Stimulated activated CD8-positive, alpha-beta memory T cell treated with anti-CD3 and anti-CD28 coated beads, Interleukin-15, amount 100 ng/mL, for 4 hours (primary cell): ENCODE data around the gene XPC.

ENCODE experiments used
- DNase-seq, 2 donors: peaks; one replicate each; pipeline ENCODE4 v3.0.0-alpha.2; 2020; ENCODE audit warnings: low read depth in 2 of 2

XPC gene

DNA sequence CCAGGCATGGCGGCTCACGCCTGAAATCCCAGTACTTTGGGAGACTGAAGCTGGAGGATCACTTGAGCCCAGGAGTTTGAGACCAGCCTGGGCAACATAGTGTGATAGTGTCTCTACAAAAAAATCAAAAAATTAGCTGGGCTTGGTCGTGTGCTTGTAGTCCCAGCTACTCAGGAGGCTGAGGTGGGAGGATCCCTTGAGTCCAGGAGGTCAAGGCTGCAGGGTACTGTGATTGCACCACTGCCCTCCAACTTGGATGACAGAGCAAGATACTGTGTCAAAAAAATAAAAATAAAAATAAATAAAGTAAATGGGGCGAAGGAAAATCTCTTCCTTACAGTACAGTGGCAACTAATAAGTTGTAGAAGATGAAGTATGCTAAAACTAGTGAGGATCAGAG is 29.8 kb upstream of the XPC start:
- no peak for DNase-seq

DNA sequence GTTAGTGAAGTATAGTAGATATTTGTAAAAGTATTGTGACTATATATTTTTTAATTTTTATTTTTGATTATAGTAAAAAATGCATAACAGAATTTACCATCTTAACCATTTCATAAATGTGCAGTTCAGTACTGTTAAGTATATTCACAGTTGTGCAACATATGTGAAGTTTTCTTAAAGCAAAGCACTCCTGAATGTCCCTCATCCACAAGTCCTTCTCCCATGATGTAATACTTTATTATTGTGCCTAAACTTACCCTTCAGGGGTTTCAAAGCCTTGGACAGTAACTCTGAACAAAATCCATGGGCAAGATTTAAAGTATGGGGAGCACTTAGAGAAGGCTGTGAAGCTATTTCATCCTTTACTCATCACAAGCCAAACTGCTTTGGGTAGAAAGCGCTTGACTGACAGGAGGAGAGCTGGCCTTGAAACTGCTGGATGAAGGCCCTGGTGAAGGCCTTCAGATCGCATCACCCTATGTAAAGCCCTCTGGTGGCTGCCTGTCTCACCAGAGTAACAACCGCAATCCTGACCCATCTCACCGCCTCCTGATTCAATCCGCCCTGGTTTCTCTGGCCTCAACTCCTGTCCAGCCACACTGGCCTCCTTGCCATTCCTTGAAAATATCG is 28.3 kb upstream of the XPC start:
- no peak for DNase-seq

DNA sequence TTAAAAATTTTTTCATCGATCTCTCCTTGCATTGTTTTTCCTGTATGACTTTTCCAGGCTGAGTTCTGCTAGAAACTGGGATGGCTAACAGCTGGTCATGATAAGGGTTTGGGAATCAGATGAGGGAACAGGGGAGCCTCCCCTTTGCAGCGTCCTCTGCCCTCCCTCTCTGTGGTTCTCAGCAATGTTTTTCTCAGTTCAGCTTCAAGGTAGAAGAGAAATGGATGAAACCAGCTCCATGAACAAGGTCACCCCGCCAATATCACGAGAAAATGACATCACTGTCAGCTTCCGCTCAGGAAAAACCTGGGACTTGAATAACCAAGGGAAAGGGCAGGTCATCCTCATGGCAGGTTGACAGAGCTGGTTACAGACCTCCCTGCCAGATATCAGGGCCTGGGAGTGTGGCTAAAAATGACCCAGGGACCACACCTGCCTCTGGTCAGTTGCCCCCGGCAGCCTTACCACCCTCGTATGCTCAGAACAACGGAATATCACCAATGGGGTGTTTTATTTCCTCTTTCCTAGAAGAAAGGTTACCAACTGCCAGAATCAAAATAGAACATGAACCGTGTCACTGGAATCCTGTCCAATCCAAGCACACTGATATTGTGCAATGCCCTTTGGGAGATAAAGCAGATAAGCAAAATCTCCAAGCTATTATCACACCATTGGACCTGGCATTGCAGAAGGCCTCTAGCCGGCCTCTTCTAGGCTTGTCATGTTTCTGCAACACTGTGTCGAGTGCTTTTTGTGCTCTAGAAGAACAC is 26.3 kb upstream of the XPC start:
- no peak for DNase-seq

DNA sequence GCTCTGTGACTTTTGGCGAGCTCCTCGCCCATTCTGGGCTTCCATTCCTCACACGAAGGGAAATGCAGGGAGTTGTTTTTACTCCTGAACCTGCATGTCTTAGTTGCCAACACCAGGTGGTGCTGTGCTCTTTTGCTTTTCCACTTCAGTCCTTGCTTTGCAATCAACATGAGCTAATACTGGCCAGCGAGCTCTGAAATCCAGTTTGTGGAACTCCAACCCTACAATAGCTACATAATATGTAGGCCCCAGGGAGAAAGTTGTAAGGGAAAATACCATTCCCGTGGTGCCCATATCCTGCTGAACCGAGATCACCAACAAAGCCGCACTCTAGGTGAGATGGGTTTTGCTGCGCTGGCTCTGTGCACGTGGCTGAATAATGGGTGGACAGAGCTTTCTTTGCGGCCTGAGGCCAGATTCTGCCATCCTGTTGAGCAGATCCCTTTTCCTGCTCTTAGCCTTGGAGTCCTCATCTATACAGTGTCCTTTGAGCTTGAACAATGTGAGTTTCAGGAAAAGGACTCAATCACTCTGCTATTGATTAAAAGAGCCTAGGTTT is 25.2 kb upstream of the XPC start:
- no peak for DNase-seq

DNA sequence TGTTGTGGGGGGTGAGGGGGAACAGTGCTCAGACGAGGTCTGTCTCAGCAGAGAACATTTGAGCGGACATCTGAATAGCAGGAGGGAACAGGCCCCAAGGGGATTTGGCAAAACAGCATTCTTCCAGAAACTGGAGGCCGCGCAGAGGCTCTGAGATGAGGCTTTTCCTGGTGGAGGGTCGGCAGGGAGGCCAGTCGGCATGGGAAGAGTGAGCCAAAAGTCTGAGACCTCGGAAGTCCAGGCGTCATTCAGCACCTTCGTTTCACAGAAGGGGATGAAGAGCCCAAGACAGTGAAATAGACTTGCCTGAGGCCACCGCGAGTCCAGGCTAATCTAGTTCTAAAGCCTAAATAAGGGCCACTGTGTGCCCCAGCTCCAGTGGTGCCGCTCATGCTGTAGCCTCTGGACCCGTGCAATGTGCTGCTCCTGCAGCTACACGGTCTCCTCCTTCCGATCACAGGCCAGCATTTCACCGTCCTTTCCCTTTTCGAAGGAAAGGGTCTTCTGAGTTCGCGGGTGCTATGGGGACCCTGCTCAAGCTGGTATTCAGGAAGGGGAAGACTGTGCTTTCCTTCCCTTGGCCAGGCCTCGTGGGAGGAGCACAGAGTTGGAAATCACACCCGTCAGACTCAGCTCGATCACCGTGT is 24.6 kb upstream of the XPC start:
- DNase-seq, result no peak

DNA sequence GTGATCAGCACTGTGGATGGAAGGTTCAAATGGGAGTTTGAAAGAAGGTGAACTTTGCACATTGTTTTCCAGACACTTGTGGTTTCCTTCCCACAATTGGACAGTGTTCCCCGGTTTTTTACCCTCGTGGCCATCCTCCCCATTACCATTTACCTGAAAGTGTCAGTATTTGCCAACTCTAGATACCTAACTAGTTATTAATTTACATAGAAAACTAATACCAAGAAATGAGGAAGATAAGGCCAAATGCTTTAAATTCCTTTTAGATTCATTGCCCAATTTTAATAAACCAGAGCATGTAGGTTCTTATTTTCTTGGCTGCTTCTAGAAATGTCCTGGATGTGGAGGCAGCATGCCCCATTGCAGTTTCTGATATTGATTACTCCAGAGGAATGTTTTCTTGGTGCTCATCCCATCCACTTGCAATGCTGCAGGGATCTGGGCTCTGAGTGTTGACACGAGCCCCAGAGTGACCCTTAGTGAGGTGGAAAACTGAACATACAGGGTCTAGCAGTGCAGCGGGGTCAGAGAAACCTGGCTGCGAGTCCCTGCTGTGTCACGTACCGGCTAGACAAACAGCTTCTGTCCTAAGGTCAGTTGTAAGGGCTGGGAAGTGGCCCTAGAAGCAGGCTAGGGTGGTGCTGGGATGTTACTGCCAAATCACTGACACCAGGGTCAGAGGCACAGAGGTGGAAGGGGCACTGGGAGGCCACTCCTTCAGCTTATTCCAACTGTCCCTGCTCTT is 23.7 kb upstream of the XPC start:
- no peak for DNase-seq

DNA sequence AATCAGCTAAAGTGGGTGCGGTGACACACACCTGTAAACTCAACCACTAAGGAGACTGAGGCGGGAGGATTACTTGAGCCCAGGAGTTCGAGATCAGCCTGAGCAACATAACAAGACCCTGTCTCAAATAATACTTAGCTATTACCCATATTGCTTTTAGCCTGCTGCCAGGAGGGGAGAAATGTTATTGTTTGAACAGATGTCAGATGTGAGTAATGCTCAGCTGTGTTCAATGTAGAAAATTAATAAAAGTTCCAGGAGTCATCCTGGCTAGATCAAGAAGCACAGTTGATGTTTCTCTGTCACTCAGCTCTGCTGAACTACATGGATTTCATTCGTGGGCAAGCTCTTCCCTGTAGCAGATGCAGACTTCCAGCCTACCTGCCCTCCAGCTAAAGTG is 22.4 kb upstream of the XPC start:
- DNase-seq, result no peak

DNA sequence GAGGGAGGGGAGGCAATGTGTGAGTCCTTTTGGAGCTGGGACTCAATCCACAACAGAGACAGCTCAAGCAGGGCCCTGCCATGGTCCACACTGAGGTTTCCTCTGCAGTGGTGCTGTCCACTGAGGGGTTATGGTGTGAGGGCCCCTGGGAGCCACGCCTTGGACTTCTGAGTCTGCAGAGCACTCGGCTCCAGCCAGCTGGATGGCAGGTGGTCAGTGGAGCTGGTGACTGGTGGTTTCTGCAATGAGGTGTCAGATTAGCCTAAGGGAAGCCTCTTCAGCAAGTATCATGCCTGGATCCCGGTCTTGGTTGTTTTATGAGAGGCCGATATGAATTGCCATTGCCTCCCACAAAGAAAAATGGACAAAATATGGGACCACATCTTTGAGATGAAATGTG is 21.9 kb upstream of the XPC start:
- DNase-seq, result no peak

DNA sequence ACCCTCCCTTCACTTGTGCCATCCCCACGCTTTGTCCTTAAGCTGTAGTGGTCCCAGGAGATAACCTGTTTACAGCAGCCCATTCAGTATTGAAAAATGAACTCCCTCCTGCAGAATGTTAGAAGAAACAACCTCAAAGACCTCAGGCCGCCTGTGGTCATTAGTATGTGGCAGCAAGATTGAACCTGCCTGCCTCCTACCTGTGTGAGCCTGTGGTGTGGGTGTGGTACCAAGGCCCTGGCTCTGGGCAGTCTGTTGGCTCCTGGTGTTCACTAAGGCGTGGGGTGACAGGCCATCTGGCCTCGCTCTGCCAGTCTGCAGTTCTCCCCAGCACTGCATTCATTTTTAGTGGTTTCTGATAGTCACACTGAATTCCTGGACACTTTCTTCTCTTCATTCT is 21.2 kb upstream of the XPC start:
- no peak for DNase-seq

DNA sequence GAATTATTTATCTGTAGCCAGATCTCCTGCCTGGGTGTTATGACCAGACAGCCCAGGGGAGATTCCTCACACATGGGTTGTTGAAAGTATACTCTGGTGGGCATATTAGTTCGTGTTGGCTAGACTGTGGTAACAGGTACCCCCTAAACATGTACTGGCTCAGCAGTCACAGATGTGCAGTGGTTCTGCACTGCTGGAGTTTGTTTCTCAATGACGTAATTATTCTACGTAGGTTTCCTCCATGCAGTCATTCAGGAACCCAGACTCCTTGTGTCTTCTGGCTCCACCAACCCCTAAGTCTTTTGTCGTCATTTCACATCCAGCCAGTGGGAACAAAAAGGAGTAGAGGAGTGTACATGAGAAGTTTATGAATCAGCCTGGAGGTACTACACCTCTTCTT is 16.5 kb upstream of the XPC start:
- no peak for DNase-seq

DNA sequence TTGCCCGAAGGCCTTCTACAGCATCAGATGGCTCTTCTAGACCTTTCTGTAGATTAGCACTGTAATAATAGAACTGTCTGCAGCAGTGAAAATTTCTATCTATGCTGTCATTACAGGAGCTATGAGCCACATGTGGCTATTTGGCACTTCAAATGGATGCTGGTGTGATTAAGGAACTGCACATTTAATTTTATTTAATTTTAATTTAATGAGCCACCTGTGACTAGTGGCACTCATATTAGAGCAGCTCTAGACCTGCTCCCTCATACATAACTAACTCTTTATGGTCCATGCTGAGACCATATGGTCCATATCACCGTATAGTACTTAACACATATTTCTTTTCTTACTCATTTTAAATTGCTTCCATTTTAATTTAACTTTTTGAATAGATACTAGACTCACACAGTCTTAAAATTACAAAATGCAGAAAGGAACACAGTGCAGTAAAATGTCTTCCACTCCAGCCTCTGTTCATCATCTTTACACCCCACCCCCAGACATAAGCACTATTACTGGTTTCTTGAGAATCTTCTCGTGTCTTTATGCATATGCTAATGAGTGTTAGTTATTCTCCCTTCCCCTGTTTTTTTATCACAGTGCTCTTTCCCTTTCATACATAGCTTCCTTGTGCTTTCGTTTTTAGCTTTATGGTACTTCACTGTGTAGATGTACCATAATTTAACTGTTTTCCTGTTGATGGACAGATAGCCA is 9.8 kb upstream of the XPC start:
- DNase-seq, result no peak

DNA sequence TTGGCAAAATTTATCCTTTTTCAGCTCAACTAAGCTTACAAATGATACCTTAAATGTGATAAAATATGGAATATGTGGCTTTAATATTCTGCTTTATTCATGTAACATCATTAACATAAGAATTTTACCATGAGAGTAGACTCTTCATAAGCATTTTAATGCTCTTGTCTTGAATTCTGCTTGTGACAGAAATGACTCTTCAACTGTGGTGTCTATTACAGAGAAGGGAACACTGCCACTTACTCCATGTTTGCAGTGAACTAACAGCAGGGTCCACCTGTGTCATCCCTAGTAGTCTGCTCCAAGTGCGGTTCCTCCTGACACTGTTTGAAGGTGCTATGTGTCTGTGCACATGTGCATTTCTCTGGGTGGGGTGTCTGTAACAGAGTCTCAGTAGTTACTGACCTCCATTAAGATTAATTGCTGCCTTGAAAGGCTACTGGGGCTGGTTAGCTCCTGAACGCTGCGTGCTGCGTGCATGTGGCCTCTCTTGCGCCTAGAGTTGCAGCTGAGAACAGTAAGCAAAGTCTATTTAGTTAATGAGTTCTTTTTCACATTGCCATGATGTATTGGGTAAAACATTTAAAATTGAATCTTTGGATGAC is 8.6 kb upstream of the XPC start:
- DNase-seq, result no peak

DNA sequence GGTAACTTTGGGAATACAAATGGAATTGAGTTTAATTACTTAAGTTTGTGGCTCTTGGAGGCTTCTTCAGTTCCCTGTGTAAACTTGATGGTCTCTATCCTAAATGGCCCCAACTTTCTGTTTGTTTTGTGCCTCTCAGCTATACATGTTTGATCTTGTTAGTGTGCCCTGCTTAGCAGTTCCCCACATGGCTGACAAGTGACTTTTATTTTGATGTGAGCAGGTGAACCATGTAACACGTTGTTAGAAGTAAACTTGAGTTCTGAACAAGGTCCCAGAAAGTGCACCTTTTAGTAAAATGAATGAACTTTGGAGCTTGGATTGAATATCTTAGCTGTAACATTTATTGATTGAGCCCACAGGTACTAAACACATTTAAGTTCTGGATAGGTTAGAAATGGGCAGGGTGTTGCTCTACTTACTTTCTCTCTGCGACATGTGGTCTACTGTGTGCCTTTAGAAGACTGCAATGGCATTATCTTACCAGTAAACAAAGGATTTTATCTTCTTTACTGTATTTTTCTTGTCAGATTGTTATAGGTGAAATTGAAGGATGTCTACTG is 4.7 kb upstream of the XPC start:
- DNase-seq, result no peak

DNA sequence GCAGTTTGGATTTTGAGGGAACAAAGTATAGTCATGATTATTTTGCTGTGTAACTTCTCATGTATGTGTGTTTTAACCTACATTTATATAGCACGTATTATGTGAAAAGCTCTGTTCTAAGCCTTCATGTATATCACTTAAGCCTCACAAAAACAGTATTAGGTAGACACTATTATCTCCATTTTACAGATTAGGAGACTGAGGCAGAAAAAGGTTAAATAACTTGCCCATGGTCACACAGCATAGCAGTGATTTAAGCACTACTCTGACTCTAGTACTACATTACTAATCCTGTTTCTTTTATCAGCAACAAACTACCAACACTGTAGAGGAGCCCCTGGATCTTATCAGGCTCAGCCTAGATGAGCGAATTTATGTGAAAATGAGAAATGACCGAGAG is 2.9 kb upstream of the XPC start:
- DNase-seq, result no peak

DNA sequence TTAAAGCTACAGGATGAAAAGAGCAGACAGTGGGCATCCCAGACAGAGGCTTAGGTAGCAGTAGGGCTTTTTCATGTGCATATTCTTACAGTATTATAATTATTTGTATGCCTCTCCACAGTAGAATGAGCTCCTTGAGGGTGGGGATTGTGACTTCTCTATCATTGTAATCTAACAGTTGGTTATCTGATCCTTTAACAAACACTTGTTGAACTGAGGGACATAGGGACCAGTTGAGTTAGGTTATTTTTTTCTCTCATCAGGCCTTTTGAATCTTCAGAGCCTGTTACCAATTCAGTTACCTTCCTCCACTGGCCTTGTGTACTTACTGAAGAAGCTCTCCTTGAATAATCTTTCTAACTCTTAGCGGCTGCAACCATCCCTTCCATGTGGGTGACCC is 1.4 kb upstream of the XPC start:
- DNase-seq, result no peak

DNA sequence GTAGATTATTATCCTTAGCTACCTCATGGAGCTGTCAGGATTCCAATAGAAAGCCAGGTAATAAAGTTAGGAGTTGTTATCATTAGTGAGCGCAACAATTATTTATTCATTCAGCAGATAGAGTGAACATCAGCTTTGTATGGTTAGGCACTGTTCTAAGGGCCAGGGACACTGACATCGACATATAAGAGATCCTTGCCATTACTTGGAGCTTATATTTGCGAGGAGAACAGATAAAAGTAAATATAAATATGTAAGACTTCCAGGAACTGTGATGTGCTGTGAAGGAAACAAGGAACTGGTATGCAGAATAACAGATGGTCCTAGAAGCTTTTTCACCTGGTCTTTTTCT is 689 bp upstream of the XPC start:
- no peak for DNase-seq

DNA sequence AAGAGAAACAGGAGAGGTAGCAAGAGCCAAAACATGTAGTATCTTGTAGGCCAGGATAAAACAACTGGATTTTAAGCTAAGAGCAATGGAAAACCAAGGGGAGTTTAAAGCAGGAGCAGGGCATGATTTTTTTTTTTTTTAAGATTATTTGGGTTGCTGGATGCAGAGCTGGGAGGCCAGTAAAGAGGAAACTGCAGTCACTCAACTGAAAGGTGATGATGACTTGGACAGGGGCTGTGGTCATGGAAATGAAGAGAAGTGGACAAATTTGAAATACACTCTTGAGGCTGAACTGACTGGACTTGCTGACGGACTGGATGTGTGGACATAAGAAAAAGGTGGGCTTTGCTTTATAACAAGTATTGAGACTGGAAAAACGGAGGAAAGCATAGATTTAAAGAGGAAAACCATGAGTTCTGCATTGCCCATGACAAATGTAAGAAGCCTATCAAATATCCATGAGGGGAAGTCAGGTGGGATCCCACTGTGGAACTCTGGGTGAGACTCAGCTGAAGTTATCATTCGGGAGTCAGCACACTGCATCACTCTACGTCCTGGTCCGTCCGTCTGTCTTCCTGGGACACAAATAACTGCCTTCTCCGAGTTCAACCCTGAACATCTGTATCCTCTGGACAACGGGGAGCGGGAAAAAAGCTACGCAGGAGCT is 688 bp downstream of the XPC start:
- DNase-seq, result no peak

DNA sequence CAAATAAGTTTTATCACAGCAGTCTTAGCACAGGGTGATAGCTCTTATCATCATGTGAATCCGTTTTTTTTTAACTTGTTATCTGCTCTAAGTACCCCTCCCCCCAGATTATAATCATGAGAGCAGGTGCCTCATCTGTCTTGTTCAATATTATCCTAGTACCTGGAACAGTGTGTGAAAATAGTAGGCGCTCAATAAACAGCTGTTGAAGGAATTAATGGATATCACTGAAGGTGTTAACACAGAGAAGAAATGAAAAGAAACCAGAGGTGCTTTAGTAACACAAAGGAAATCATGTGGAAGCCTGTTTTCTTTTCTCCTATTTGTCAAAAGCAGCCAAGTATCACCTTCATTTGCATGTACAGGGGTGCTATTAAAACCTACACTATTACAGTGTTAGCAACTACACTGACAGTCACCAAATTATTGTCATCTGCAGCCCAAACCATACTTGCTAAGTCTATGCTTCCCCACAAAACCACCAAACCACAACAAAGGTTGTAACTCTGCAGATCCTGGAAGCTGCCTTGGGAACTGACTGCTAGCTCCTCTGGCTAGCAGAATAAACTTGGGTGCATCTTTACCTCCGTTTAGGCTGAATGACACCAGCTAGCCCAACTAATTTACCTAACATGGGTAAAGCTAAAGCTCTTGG is 2.9 kb downstream of the XPC start:
- peak in 1 of 2 donors; percentile 7 for DNase-seq

DNA sequence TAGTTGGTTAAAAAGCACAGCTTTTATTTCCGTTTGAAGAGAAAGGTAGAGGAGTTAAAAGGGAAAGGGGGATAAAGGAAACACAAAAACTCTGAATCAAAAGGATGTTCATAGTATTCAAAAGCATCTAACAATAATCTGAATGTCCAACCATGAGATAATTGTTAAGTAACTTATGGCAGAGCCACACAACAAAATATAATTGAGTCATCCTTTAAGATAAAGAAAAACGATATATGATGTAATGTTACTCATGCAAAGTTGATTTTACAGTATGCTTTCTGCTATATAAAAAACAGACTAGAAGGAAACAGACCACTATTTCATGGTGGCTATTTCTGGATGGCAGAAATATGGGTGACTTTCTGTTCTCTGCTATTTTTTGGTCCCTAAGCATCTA is 3.9 kb downstream of the XPC start:
- no peak for DNase-seq

DNA sequence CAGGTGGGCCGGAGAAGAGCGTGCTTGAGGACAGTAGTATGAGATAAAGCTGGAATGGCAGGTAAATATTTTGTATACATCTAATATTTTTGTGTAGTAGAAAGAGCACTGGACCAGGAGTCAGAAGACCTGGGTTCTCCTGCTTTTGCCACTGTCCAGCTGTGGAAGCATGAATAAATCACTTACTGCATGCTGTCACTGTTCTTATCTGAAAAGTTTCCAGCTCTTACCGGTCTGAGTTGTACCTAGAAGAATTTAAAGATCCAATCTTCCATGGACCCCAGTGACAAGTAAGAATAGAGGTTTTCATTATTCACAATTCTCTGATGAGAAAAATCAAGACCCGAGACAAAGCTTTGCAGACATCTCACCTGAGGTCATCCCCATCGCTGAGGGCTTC is 5.9 kb downstream of the XPC start:
- DNase-seq, result no peak
